G401 (cell line): ENCODE data around the gene TEAD3. TPM values are rescaled to one million over a fixed set of nuclear protein-coding genes. Genes with fewer than 3 reads are reported as not detected.
"Not testable (repeated sequence)": the region's sequence is repeated elsewhere in the genome, so short reads cannot be mapped to it uniquely, and the experiment has no call there.

Experiments used
- DNase-seq: peaks from one replicate; pipeline ENCODE4 v3.0.0-alpha.2; 2015; ENCODE audit warnings: low spot score
- in situ Hi-C: cut with HindIII; loops from 2 replicates; pipeline ENCODE4 v1.10.0; 2016; ENCODE audit warnings: low sequenced_read_pairs, mixed read lengths
- total RNA-seq: library from RNA; depleted of rRNA; stranded (reverse); fragments of >200 nt; shearing (Covaris generic); gene quantifications from 2 replicates; pipeline ENCODE4 v1.2.3, GENCODE V29; 2014

Gene TEAD3
- total RNA-seq, 1 experiment from 2014 or later: 19.4 TPM

GRCh38 chr6:35515939-35516338 is 19.1 kb upstream of the TEAD3 start:
- in situ Hi-C loops: not testable (repeated sequence)

GRCh38 chr6:35514587-35514986 is 17.7 kb upstream of the TEAD3 start:
- in situ Hi-C loops: no loop called here
- no peak for DNase-seq

More at GRCh38 chr6:35515939-35516338, 19.1 kb upstream of the TEAD3 start:
- DNase-seq: not testable (repeated sequence)

- in situ Hi-C loops: no loop called here
- DNase-seq: no peak
Observed at GRCh38 chr6:35512740-35513139, 15.9 kb upstream of the TEAD3 start, which contains the start of gene TULP1. TULP1 (minus strand) TSS chr6:35512896; CDS start chr6:35512858, 38 bp downstream.

GRCh38 chr6:35512006-35512405 is 15.1 kb upstream of the TEAD3 start:
- in situ Hi-C loops: no loop called here
- DNase-seq: no peak

GRCh38 chr6:35511562-35511941 is 14.7 kb upstream of the TEAD3 start:
- in situ Hi-C loops: no loop called here
- DNase-seq: no peak

GRCh38 chr6:35510916-35511561 is 14.2 kb upstream of the TEAD3 start:
- in situ Hi-C loops: no loop called here
- DNase-seq: no peak

GRCh38 chr6:35508542-35508941 is 11.7 kb upstream of the TEAD3 start:
- DNase-seq: no peak
- in situ Hi-C loops: no loop called here

- in situ Hi-C loops: no loop called here
- no peak for DNase-seq
Observed at GRCh38 chr6:35508027-35508426, 11.1 kb upstream of the TEAD3 start.

GRCh38 chr6:35507221-35507620 is 10.3 kb upstream of the TEAD3 start:
- in situ Hi-C loops: no loop called here

GRCh38 chr6:35506536-35506935 is 9.7 kb upstream of the TEAD3 start:
- no peak for DNase-seq
- in situ Hi-C loops: no loop called here

More at GRCh38 chr6:35507221-35507620, 10.3 kb upstream of the TEAD3 start:
- DNase-seq: no peak

GRCh38 chr6:35505999-35506412 is 9.1 kb upstream of the TEAD3 start:
- in situ Hi-C loops: no loop called here
- no peak for DNase-seq

GRCh38 chr6:35503534-35503933 is 6.7 kb upstream of the TEAD3 start:
- in situ Hi-C loops: no loop called here
- no peak for DNase-seq

- in situ Hi-C loops: no loop called here
- no peak for DNase-seq
Observed at GRCh38 chr6:35501784-35502183, 4.9 kb upstream of the TEAD3 start.

GRCh38 chr6:35500782-35501181 is 3.9 kb upstream of the TEAD3 start:
- in situ Hi-C loops: no loop called here
- DNase-seq: no peak

GRCh38 chr6:35499372-35499771 is 2.5 kb upstream of the TEAD3 start:
- in situ Hi-C loops: no loop called here
- no peak for DNase-seq

GRCh38 chr6:35498422-35499067 is 1.7 kb upstream of the TEAD3 start:
- no peak for DNase-seq
- in situ Hi-C loops: no loop called here

- no peak for DNase-seq
- in situ Hi-C loops: no loop called here
Observed at GRCh38 chr6:35497571-35498421, 917 bp upstream of the TEAD3 start.

GRCh38 chr6:35496036-35496840 is 641 bp downstream of the TEAD3 start:
- DNase-seq: no peak
- in situ Hi-C loops: no loop called here
